ENCODE measurements around the gene RAP1GAP. TPM values are rescaled to one million over a fixed set of nuclear protein-coding genes. Genes with fewer than 3 reads are reported as not detected.

Gene RAP1GAP
- total RNA-seq, 1 donor from 2014 or later, result 0.60 TPM

GRCh38 chr1:21649315-21649714 is 19.8 kb downstream of the RAP1GAP start:
- ChIA-PET POLR2A (no interaction called here), CTCF (no interaction called here)
- H3K27ac Mint-ChIP-seq, result no peak overlapping the region
- intact Hi-C loops (cut with micrococcal nuclease), result no loop called here
- peaks cover 19% of the 10 kb centered on the region for H3K4me1 Mint-ChIP-seq
- DNase-seq (no peak), ATAC-seq (ENCODE audit: low read depth) (no peak)
- H3K27me3 Mint-ChIP-seq, result peaks cover 30% of the 10 kb centered on the region
- peak overlapping the region; percentile 46 for H3K4me3 Mint-ChIP-seq
- no peaks in the 10 kb centered on the region for H3K36me3 Mint-ChIP-seq (ENCODE audit: low read depth)
- no peaks in the 10 kb centered on the region for H3K9me3 Mint-ChIP-seq
- no peak for TF ChIP-seq CTCF (IDR thresholded peaks at IDR 0.05)

- TF ChIP-seq CTCF (IDR thresholded peaks at IDR 0.05), result no peak
- intact Hi-C loops (cut with micrococcal nuclease), result no loop called here
- Mint-ChIP-seq H3K4me3 (no peak overlapping the region), H3K9me3 (no peaks in the 10 kb centered on the region), H3K36me3 (ENCODE audit: low read depth) (no peaks in the 10 kb centered on the region), H3K27ac (no peak overlapping the region), H3K4me1 (peaks cover 19% of the 10 kb centered on the region), H3K27me3 (peaks cover 35% of the 10 kb centered on the region)
- ChIA-PET CTCF (no interaction called here), POLR2A (no interaction called here)
- DNase-seq, result no peak
- ATAC-seq (ENCODE audit: low read depth), result no peak
Measured at GRCh38 chr1:21648791-21649190, 20.4 kb downstream of the RAP1GAP start.

GRCh38 chr1:21648352-21648730 is 20.8 kb downstream of the RAP1GAP start:
- H3K27ac Mint-ChIP-seq, result no peak overlapping the region
- DNase-seq (no peak), ATAC-seq (ENCODE audit: low read depth) (no peak)
- peaks cover 39% of the 10 kb centered on the region for H3K27me3 Mint-ChIP-seq
- H3K9me3 Mint-ChIP-seq, result no peaks in the 10 kb centered on the region
- H3K4me3 Mint-ChIP-seq, result no peak overlapping the region
- H3K4me1 Mint-ChIP-seq, result peaks cover 19% of the 10 kb centered on the region
- no peak for TF ChIP-seq CTCF (IDR thresholded peaks at IDR 0.05)
- intact Hi-C loops (cut with micrococcal nuclease), result no loop called here
- ChIA-PET CTCF (no interaction called here), POLR2A (no interaction called here)
- H3K36me3 Mint-ChIP-seq (ENCODE audit: low read depth), result no peaks in the 10 kb centered on the region

GRCh38 chr1:21647431-21648351 is 21.5 kb downstream of the RAP1GAP start:
- DNase-seq (no peak), ATAC-seq (ENCODE audit: low read depth) (no peak)
- Mint-ChIP-seq H3K4me3 (no peak overlapping the region), H3K27ac (no peak overlapping the region), H3K4me1 (peaks cover 16% of the 10 kb centered on the region), H3K36me3 (ENCODE audit: low read depth) (no peaks in the 10 kb centered on the region), H3K9me3 (no peaks in the 10 kb centered on the region), H3K27me3 (peaks cover 43% of the 10 kb centered on the region)
- TF ChIP-seq CTCF (IDR thresholded peaks at IDR 0.05), result no peak
- ChIA-PET CTCF (no interaction called here), POLR2A (no interaction called here)
- intact Hi-C loops (cut with micrococcal nuclease), result no loop called here

GRCh38 chr1:21645550-21645949 is 23.6 kb downstream of the RAP1GAP start:
- no peak overlapping the region for H3K27ac Mint-ChIP-seq
- TF ChIP-seq CTCF (IDR thresholded peaks at IDR 0.05), result no peak
- CTCF ChIA-PET, result no interaction called here
- no peak for ATAC-seq (ENCODE audit: low read depth)
- POLR2A ChIA-PET, result no interaction called here
- DNase-seq, result no peak
- no peaks in the 10 kb centered on the region for H3K9me3 Mint-ChIP-seq
- peaks cover 3% of the 10 kb centered on the region for H3K4me1 Mint-ChIP-seq
- H3K27me3 Mint-ChIP-seq, result peaks cover 46% of the 10 kb centered on the region
- intact Hi-C loops (cut with micrococcal nuclease), result no loop called here
- no peaks in the 10 kb centered on the region for H3K36me3 Mint-ChIP-seq (ENCODE audit: low read depth)
- no peak overlapping the region for H3K4me3 Mint-ChIP-seq

Data from activated B cell treated with CpG ODN at 0.5 μM for 24 hours (primary cell).